Osteocyte (in vitro differentiated cells): ENCODE measurements around the gene ZNF276. TPM values are rescaled to one million over a fixed set of nuclear protein-coding genes. Genes with fewer than 3 reads are reported as not detected.

Experiments used
- DNase-seq: peaks from one replicate; pipeline ENCODE4 v3.0.0; 2021; ENCODE audit warnings: mixed read lengths; ENCODE audit not compliant: unreplicated experiment; ENCODE audit errors: extremely low spot score
- H3K27ac Mint-ChIP-seq: one replicate; pipeline ENCODE4 v1.8.0; 2021; ENCODE audit warnings: mild to moderate bottlenecking, mixed read lengths; ENCODE audit not compliant: unreplicated experiment
- H3K27me3 Mint-ChIP-seq: one replicate; pipeline ENCODE4 v1.8.0; 2021; ENCODE audit warnings: mixed read lengths; ENCODE audit not compliant: unreplicated experiment
- H3K36me3 Mint-ChIP-seq: one replicate; pipeline ENCODE4 v1.8.0; 2021; ENCODE audit warnings: mixed read lengths; ENCODE audit not compliant: unreplicated experiment
- H3K4me1 Mint-ChIP-seq: one replicate; pipeline ENCODE4 v1.8.0; 2021; ENCODE audit warnings: mixed read lengths; ENCODE audit not compliant: unreplicated experiment
- H3K4me3 Mint-ChIP-seq: one replicate; pipeline ENCODE4 v1.8.0; 2021; ENCODE audit warnings: mild to moderate bottlenecking, moderate library complexity, mixed read lengths; ENCODE audit not compliant: unreplicated experiment
- H3K9me3 Mint-ChIP-seq: one replicate; pipeline ENCODE4 v1.8.0; 2021; ENCODE audit warnings: mixed read lengths; ENCODE audit not compliant: unreplicated experiment
- total RNA-seq: library from RNA; stranded (reverse); gene quantifications from 2 replicates; pipeline ENCODE4 v1.2.1, GENCODE V29; 2021
- TF ChIP-seq, protein P1 (sequence below): fragments of 200-600 bp; sonication (generic); IDR thresholded peaks from 2 replicates; pipeline ENCODE4 v1.5.0; 2021; ENCODE audit warnings: antibody characterized with exemption, mild to moderate bottlenecking, moderate library complexity

The ZNF276 gene
- total RNA-seq, 1 donor from 2014 or later: 21.3 TPM

DNA sequence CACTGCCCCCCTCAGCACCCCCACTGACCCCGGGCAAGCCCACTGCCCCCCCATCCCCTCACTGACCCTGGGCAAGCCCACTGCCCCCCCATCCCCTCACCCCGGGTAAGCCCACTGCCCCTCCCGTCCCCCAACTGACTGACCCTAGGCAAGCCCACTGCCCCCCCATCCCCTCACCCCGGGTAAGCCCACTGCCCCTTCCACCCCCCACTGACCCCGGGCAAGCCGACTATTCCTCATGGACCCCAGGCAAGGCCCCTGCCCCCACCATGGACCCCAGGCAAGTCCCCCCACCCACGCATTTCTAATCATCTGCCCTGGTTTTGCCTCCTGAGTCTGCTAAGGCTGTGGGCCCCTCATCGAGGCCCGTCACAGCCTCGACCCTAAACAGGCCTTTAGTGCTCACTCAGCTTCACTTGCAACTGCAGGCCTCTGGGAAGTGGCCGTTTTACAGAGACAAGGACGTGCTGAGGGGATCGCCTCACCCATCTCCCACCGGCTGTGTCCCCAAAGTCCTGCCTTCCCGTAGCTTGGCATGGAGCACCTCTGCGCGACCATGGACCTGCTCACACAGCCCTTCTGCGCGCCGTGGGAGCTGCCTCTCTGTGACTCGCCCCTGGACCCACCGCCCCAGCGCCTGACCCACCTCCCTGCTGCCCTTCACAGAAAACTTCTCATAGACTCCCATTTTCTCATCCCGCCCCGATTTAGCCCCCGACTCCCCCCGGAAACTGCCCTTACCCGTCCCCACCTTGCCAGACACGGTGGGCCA is 4.2 kb upstream of the ZNF276 start:
- TF ChIP-seq, protein P1, sequence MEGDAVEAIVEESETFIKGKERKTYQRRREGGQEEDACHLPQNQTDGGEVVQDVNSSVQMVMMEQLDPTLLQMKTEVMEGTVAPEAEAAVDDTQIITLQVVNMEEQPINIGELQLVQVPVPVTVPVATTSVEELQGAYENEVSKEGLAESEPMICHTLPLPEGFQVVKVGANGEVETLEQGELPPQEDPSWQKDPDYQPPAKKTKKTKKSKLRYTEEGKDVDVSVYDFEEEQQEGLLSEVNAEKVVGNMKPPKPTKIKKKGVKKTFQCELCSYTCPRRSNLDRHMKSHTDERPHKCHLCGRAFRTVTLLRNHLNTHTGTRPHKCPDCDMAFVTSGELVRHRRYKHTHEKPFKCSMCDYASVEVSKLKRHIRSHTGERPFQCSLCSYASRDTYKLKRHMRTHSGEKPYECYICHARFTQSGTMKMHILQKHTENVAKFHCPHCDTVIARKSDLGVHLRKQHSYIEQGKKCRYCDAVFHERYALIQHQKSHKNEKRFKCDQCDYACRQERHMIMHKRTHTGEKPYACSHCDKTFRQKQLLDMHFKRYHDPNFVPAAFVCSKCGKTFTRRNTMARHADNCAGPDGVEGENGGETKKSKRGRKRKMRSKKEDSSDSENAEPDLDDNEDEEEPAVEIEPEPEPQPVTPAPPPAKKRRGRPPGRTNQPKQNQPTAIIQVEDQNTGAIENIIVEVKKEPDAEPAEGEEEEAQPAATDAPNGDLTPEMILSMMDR: no peak
- no peaks in the 10 kb centered on the region for H3K9me3 Mint-ChIP-seq
- DNase-seq: no peak
- peaks cover 11% of the 10 kb centered on the region for H3K4me1 Mint-ChIP-seq
- no peak overlapping the region for H3K27ac Mint-ChIP-seq
- no peaks in the 10 kb centered on the region for H3K27me3 Mint-ChIP-seq
- no peak overlapping the region for H3K4me3 Mint-ChIP-seq
- peaks cover 3% of the 10 kb centered on the region for H3K36me3 Mint-ChIP-seq

DNA sequence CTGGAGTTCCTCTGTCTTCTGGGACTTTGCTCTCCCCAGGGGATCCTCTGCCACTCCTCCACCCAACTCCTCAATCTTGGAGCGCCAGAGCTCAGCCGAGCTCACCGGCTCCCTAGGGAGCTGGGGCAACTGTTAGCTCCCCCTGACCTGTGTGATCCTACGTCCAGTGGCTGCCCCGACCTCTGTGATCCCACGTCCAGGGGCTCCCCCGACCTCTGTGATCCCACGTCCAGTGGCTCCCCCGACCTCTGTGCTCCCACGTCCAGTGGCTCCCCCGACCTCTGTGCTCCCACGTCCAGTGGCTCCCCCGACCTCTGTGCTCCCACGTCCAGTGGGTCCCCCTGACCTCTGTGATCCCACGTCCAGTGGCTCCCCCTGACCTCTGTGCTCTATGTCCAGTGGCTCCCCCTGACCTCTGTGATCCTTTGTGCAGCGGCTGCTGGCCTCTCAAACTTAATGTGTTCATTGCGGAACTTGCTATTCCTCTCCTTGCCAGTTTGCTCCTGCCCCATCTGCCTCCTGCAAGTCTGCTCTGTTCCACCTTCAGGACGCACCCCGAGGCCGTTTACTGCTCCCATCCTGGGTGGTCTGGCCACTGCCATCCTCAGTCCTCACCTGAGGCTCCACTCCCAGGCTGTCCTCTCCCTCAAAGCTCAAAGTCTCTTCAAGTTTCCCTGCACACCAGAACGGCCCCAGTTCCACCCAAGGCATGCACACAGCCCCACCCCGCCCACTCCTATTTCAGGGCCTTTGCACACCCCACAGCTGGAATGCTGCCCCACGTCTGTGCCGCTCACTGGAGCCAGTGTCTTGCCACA is 3.4 kb upstream of the ZNF276 start:
- H3K36me3 Mint-ChIP-seq: peaks cover 6% of the 10 kb centered on the region
- TF ChIP-seq, protein P1: no peak
- no peaks in the 10 kb centered on the region for H3K9me3 Mint-ChIP-seq
- H3K27ac Mint-ChIP-seq: no peak overlapping the region
- no peaks in the 10 kb centered on the region for H3K27me3 Mint-ChIP-seq
- peaks cover 17% of the 10 kb centered on the region for H3K4me1 Mint-ChIP-seq
- DNase-seq: no peak
- H3K4me3 Mint-ChIP-seq: no peak overlapping the region

DNA sequence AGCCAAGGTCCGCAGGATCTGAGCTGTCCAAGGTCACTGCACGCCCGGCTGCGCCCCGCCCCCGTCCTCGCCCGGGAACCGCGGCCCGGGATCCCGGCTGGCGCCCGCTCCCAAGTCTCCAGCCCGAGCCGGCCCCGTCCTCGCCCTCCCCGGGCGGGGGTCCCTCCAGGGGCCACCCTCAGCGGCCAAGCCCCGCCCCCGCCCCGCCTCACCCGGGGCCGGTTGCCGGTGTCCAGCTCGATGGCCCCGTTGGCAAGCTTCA is 855 bp upstream of the ZNF276 start:
- TF ChIP-seq, protein P1: no peak
- peaks cover 7% of the 10 kb centered on the region for H3K36me3 Mint-ChIP-seq
- peak overlapping the region; percentile 63 for H3K27ac Mint-ChIP-seq
- peak overlapping the region; percentile 75 for H3K4me3 Mint-ChIP-seq
- no peaks in the 10 kb centered on the region for H3K27me3 Mint-ChIP-seq
- peaks cover 21% of the 10 kb centered on the region for H3K4me1 Mint-ChIP-seq
- DNase-seq: no peak
- no peaks in the 10 kb centered on the region for H3K9me3 Mint-ChIP-seq

DNA sequence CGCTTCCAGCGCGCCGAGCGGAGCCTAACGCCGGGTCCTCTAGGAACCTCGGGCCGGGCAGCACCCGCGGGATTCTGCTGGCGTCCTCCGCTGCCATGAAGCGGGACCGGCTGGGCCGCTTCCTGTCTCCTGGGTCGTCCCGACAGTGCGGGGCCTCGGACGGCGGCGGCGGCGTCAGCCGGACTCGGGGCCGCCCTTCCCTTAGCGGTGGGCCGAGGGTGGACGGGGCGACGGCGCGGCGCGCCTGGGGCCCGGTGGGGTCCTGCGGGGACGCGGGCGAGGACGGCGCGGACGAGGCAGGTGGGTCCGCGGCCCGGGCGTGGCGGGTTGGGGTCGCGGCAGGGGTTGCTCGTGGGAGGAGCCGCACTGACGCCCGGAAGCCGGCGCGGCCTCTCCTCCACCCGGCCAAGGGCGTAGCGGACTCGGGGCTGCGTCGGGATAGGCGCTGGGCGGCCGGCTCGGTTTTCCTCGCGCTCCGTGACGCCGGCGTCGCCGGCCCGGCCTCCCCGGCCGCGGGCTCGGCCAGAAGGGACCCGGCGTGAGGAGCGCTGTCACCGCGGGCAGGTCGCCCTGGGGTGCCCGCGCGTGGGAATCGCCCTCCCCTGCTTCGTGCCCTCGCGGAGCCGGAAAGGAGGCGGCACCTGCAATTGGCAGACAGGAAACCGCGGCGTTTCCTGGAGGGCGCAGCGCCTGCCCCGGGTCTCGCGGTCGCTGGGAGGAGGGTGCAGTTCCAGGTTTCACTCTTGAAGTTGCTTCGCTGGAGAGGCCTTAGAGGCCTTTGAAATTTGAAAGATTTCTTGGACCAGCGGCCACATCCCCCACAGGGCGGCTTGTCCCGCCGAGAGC is 432 bp downstream of the ZNF276 start:
- no peaks in the 10 kb centered on the region for H3K9me3 Mint-ChIP-seq
- H3K4me3 Mint-ChIP-seq: peak overlapping the region; percentile 74
- no peaks in the 10 kb centered on the region for H3K27me3 Mint-ChIP-seq
- TF ChIP-seq, protein P1: no peak
- peaks cover 7% of the 10 kb centered on the region for H3K36me3 Mint-ChIP-seq
- H3K27ac Mint-ChIP-seq: peak overlapping the region; percentile 67
- DNase-seq: peak; percentile 91
- peaks cover 21% of the 10 kb centered on the region for H3K4me1 Mint-ChIP-seq
